LHCN-M2 (cell line): Measurements from ENCODE around the gene TOM1L2. TPM values are rescaled to one million over a fixed set of nuclear protein-coding genes. Genes with fewer than 3 reads are reported as not detected.
"Not testable (repeated sequence)": the region's sequence is repeated elsewhere in the genome, so short reads cannot be mapped to it uniquely, and the experiment has no call there.

Experiments
- DNase-seq: peaks from one replicate; pipeline ENCODE4 v3.0.0-alpha.2; 2012; ENCODE audit warnings: low read depth
- total RNA-seq: library from RNA; depleted of rRNA; stranded (reverse); fragments of >200 nt; gene quantifications from 2 replicates; pipeline ENCODE4 v1.2.3, GENCODE V29; 2014

The TOM1L2 gene
- total RNA-seq, 1 experiment from 2014 or later = 39.2 TPM

GRCh38 chr17:17971431-17972125 is 622 bp downstream of the TOM1L2 start:
- DNase-seq = peak; percentile 44

DNA sequence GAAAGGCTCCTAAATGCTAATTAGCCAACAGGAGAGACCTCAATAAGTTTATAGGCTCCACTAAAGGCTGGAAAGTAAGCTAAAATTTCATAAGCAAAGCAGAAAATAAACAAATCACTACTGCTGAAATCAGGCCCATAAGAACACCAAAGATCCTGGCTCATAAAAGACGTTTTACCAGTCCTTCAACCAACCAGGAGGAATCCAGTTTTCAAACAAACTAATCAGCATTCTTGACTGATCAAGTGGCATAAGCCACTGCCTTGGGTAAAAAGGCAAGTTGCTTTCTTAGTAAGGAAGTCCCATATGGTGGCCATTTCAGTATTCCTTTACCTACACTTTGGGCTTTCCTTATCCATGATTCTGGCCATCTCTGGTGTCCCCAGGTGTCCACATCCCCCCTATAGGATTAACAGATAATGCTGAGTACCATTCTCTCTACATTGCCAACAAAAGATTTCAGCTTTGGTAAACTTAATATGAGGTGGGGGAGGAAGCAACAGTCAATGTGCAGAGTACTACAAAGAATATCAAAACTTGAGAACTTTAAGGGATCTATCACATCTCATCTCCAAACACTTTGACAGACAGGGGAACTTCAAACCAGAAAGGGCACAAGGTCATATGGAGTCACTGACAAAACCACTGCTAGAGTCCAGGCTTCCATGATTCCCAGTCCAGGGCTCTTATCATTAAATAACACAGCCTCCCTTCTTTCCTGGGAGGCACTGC is 1.3 kb downstream of the TOM1L2 start:
- no peak for DNase-seq

DNA sequence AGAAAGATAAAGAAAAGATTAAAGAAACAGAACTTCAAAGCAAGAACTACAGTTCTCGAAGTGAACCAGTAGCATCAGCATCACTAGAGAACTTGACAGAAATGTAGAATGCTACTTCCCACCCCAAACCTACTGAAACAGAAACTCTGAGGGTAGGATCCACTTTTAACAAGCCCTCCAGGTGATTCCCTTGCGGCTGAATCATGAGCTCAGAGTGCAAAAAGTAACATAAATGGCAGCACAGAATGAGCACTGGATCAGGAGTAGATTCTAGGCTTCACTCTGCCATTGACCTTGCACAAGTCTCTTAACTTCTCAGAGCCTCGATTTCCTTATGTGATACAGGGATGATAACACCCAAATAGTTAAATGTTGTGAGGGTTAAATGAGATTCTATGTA is 5.8 kb downstream of the TOM1L2 start:
- no peak for DNase-seq

GRCh38 chr17:17965152-17965721 is 7.0 kb downstream of the TOM1L2 start:
- DNase-seq = no peak

DNA sequence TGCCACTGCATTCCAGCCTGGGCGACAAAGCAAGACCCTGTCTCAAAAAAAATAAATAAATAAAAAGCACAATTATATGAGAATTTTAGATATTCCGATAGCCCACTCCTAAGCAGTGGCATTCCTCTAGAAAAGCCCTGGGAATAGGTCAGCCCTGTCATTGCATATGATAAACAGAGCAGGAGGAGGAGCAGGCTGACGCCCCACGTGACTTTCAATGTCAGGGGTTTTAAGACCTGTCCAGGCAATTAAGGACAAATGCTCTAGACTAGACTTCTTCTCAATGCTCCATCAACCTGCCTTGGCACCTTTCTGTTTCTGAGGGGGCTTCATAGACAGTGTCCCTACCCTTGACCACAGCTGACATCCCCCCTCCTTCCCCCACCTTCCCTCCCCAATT is 7.5 kb downstream of the TOM1L2 start:
- DNase-seq = no peak

DNA sequence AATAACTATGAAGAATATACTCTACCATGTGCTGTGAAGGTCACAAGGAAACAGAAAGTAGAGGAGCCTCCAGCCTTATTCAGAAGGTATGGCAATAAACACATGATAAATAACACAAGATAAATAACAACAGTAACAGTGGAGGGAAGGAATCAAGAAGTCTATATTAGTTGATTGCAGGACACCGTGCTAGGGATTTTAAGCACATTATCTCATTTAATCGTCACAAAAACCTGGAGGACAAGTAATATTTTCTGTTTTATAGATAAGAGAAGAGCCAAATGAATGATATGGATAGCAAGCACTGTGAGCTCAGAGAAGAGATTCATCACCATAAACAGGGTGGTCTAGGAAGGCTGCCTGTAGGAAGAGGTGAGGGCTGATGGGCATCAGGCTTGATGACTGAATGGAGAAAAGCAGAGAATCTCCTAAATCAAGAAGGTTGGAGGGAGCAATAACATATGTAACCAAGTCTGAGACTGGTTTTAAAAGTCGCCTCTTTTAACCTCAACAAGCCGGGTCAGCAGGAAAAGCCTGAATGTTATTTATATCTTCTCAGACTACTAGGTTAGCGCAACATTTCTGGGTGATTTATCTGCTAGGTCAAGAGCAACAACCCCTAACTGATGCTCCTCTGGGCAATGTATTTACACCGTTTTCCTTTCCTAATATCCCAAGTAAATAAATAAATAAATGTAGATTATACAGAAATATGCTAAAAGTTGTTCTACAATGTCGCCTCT is 8.3 kb downstream of the TOM1L2 start:
- no peak for DNase-seq

- no peak for DNase-seq
Measured at GRCh38 chr17:17963066-17963465, 9.1 kb downstream of the TOM1L2 start.

- DNase-seq = no peak
Measured at GRCh38 chr17:17960500-17961030, 11.6 kb downstream of the TOM1L2 start.

- peak; percentile 61 for DNase-seq
Measured at GRCh38 chr17:17959520-17960361, 12.5 kb downstream of the TOM1L2 start.

GRCh38 chr17:17958982-17959381 is 13.2 kb downstream of the TOM1L2 start:
- DNase-seq = no peak

GRCh38 chr17:17957584-17957916 is 14.7 kb downstream of the TOM1L2 start:
- no peak for DNase-seq

DNA sequence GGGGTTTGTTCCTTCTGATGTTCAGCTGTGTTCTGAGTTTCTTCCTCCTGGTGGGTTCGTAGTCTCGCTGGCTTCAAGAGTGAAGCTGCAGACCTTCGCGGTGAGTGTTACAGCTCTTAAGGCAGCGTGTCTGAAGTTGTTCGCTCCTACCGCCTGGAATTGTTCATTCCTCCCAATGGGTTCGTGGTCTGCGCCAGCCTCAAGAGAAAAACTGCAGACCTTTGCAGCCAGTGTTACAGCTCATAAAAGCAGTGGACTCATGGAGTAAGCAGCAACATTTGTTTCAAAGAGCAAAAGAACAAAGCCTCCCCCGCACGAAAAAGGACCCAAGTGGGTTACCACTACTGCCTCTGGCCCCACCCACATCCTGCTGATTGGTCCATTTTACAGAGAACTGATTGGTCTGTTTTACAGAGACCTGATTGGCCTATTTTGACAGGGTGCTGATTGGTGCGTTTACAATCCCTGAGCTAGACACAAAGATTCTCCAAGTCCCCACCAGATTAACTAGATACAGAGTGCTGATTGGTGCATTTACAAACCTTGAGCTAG is 16.3 kb downstream of the TOM1L2 start:
- not testable (repeated sequence) for DNase-seq

GRCh38 chr17:17954079-17954478 is 18.1 kb downstream of the TOM1L2 start:
- no peak for DNase-seq

- DNase-seq = no peak
Measured at GRCh38 chr17:17952691-17953090, 19.5 kb downstream of the TOM1L2 start.

DNA sequence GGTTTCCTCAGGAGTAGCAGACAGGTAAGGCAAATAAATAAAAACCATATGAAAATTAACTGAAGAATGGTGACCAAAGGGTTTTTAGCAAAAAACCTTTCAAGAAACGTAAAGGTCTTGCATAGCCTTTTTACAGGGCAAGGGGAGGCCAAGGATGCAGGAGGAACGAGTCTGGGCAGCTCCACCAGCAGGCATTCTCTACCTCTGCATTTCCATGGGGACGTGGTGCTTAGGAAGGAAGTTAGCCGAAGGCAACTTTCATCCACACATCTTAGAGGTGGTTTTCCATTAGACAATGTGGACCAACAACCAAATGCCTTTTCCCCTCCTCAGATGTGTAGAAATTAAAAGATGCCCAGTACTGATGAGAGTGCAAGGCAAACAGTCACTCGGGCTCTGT is 20.7 kb downstream of the TOM1L2 start:
- DNase-seq = no peak

DNA sequence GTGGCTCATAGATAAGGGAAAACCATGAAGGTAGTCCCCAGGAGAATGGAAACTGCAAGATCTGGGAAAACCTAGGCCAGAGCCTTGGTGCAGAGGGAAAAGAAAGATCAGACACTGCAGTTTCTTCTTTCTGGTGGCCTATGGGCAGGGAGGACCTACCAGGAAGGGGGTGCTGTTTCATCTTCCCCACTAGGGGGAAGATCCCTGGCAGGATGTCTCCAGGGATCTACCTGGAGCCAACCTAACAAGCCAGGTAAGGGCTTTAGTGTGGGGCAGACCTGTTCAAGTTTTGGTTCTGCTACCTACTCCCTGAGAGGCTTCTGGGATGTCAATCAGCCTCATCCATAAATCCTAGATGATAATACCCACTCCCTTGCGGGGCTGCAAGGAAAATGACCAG is 21.4 kb downstream of the TOM1L2 start:
- no peak for DNase-seq

DNA sequence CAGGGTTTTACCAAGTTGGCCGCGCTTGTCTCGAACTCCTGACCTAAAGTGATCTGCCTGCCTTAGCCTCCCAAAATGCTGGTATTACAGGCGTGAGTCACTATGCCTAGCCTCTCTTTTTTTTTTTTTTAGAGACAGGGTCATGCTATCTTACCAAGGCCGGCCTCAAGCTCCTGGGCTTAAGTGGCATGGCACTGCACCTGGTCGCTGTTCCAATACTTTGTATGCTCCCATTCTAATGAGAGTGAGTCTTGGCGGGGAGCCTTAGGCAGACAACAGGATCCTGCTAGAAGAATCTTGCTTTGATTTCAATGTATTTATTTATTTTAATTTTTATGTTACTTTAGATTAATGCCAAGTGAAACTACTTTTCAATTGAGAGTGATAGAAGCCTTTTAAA is 21.9 kb downstream of the TOM1L2 start:
- no peak for DNase-seq

DNA sequence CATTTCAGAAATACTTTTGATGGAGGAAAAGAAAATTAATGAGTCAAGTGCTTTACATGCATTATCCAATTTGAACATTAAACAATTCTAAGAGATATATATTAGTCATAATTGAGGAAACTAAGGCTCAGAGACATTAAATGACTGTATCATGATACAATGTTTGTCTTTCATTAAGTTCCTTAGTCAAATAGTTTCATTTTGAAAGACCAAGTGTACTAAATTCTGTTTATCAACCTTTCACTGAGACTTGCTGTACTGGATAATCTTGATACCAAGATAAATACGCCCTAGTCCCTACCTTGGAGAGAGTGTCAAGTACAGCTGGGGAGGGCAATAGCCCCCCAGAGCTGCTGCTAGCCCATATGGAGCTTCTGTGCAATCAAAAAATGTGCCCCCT is 24.2 kb downstream of the TOM1L2 start:
- DNase-seq = no peak

GRCh38 chr17:17947309-17947708 is 24.9 kb downstream of the TOM1L2 start:
- no peak for DNase-seq

- no peak for DNase-seq
Measured at GRCh38 chr17:17946093-17946492, 26.1 kb downstream of the TOM1L2 start.

GRCh38 chr17:17944743-17945142 is 27.5 kb downstream of the TOM1L2 start:
- DNase-seq = no peak
